ENCODE data around the gene TAF10.

DNA sequence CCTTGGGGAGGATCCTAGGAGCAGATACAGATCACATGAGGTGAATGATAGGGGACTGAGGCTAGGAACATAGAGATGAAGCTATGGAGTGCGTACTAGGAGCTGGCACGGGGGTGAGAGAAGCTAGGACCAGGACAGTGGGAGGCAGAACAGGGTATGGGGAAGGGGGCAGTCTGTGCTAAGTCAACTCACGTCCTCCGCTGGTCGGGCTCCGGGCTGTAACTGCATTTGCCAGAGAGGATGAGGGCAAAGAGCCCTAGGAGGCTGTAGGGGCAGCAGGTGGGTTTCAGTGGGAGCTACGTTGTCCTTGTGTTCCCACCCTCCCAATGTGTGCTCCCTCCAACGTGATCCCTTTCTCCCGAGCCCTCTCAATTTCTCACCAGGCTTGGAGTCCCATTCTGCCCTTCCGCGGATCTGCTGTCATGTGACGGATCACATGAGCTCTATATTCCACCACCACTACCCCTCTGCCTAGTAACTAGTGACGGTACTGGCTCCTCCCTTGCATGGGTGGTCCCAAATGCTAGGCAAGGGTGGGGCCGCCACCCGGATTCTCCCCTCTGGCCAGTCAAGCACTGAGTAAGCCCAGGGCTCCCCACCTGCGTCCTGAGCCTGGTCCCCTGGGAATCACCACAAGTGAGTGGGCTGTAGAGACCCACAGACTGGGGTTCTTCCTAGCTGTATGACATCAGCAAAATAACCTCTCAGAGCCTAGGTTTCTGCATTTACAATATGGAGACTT lies 7.2 kb upstream of the TAF10 start, which contains the start of gene TPP1:
- TF ChIP-seq POLR2A (IDR thresholded peaks at IDR 0.05) (peak in 1 of 4 donors; percentile 20), POLR2AphosphoS5 (IDR thresholded peaks at IDR 0.05) (peak; percentile 93 to 98 (median 96)), EP300 (IDR thresholded peaks at IDR 0.05) (no peak)
- TF ChIP-seq, protein P1, sequence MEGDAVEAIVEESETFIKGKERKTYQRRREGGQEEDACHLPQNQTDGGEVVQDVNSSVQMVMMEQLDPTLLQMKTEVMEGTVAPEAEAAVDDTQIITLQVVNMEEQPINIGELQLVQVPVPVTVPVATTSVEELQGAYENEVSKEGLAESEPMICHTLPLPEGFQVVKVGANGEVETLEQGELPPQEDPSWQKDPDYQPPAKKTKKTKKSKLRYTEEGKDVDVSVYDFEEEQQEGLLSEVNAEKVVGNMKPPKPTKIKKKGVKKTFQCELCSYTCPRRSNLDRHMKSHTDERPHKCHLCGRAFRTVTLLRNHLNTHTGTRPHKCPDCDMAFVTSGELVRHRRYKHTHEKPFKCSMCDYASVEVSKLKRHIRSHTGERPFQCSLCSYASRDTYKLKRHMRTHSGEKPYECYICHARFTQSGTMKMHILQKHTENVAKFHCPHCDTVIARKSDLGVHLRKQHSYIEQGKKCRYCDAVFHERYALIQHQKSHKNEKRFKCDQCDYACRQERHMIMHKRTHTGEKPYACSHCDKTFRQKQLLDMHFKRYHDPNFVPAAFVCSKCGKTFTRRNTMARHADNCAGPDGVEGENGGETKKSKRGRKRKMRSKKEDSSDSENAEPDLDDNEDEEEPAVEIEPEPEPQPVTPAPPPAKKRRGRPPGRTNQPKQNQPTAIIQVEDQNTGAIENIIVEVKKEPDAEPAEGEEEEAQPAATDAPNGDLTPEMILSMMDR (IDR thresholded peaks at IDR 0.05), result no peak

All from stomach (tissue), 4 donors.